Measurements from ENCODE around the gene NUDT19. TPM values are rescaled to one million over a fixed set of nuclear protein-coding genes. Genes with fewer than 3 reads are reported as not detected.
"Not testable (repeated sequence)": the region's sequence is repeated elsewhere in the genome, so short reads cannot be mapped to it uniquely, and the experiment has no call there.

NUDT19 gene
- polyA plus RNA-seq, 3 donors = 3.8 to 5.6 (median 4.6) TPM

DNA sequence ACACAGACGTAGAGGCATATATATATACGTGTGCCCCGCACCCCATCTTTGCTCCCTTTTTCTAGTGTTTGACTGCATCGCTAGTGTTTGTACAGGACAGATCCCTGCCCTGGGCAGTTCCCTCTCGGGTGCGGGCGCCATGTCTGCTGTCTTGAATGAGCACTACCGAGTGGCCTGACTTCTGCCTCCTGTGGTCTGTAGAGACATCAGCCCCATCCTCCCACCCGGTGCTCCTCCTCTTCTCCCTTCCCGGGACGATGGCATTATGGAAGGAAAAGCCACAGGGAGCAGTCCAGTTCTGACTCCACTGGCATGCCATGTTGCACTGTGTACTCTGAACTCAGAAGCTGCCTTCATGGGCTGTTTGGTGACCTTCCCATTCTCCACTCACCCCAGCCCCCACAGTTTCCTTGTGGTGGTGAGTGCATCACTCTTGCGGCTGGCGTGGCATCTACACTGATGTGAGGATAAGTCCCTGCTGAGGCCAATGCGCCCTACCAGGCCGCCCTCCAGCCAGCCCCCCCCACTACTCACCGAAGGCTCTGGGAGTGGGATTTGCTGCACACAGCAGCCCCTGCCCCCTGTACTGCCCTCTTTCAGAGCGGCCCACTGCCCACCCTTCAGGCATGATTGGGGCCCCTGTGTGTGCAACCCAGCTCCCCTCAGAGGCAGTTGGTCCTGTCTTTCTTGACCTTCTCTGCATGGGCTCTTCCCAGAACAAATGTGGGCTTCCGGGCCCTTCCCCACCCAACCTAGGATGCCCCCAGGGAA lies 53.1 kb downstream of the NUDT19 start:
- Mint-ChIP-seq H3K36me3 (no peaks in the 10 kb centered on the region), H3K4me1 (no peaks in the 10 kb centered on the region), H3K27me3 (ENCODE audit: low read depth in 3 of 3) (peaks cover 3 to 14% (median 12%) of the 10 kb centered on the region in 3 donors), H3K4me3 (no peak overlapping the region), H3K9me3 (no peaks in the 10 kb centered on the region), H3K27ac (no peak overlapping the region)
- Histone ChIP-seq H3K36me3 (replicated peaks in 1 of 2; ENCODE audit: control insufficient read depth in 1 of 2, insufficient read depth in 2 of 2, low read length in 2 of 2) (no peaks in the 10 kb centered on the region), H3K9ac (ENCODE audit: insufficient read depth, low read length, poor library complexity, severe bottlenecking) (no peak overlapping the region), H3K4me1 (ENCODE audit: control insufficient read depth in 1 of 2, insufficient read depth in 2 of 2, low read length in 2 of 2) (no peaks in the 10 kb centered on the region), H3K9me3 (replicated peaks in 1 of 2; ENCODE audit: control insufficient read depth in 1 of 2, insufficient read depth in 1 of 2, low read length in 2 of 2) (no peaks in the 10 kb centered on the region), H3K79me2 (ENCODE audit: insufficient read depth, low read length) (no peaks in the 10 kb centered on the region), H3K27me3 (ENCODE audit: control insufficient read depth in 2 of 2, insufficient read depth in 2 of 2, low read length in 2 of 2) (peaks cover 0 to 12% of the 10 kb centered on the region in 2 donors), H3K27ac (ENCODE audit: low read depth in 1 of 2, low read length in 2 of 2) (no peak overlapping the region), H3K4me2 (replicated peaks; ENCODE audit: extremely low read depth, low read length, poor library complexity, severe bottlenecking) (no peak overlapping the region), H2AFZ (ENCODE audit: insufficient read depth, low read depth, low read length, poor library complexity, severe bottlenecking) (no peak overlapping the region), H3K4me3 (replicated peaks in 1 of 3; ENCODE audit: low read depth in 2 of 3, low read length in 3 of 3) (no peak overlapping the region), H4K20me1 (ENCODE audit: insufficient read depth, low read length) (no peaks in the 10 kb centered on the region)
- WGBS (ENCODE audit: insufficient coverage) = 95% methylated on average over 14 of the region's 18 CpGs
- TF ChIP-seq, protein P1, sequence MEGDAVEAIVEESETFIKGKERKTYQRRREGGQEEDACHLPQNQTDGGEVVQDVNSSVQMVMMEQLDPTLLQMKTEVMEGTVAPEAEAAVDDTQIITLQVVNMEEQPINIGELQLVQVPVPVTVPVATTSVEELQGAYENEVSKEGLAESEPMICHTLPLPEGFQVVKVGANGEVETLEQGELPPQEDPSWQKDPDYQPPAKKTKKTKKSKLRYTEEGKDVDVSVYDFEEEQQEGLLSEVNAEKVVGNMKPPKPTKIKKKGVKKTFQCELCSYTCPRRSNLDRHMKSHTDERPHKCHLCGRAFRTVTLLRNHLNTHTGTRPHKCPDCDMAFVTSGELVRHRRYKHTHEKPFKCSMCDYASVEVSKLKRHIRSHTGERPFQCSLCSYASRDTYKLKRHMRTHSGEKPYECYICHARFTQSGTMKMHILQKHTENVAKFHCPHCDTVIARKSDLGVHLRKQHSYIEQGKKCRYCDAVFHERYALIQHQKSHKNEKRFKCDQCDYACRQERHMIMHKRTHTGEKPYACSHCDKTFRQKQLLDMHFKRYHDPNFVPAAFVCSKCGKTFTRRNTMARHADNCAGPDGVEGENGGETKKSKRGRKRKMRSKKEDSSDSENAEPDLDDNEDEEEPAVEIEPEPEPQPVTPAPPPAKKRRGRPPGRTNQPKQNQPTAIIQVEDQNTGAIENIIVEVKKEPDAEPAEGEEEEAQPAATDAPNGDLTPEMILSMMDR (IDR thresholded peaks at IDR 0.05) = no peak
- no peak for DNase-seq
- intact Hi-C loops (cut with micrococcal nuclease) = no loop called here

DNA sequence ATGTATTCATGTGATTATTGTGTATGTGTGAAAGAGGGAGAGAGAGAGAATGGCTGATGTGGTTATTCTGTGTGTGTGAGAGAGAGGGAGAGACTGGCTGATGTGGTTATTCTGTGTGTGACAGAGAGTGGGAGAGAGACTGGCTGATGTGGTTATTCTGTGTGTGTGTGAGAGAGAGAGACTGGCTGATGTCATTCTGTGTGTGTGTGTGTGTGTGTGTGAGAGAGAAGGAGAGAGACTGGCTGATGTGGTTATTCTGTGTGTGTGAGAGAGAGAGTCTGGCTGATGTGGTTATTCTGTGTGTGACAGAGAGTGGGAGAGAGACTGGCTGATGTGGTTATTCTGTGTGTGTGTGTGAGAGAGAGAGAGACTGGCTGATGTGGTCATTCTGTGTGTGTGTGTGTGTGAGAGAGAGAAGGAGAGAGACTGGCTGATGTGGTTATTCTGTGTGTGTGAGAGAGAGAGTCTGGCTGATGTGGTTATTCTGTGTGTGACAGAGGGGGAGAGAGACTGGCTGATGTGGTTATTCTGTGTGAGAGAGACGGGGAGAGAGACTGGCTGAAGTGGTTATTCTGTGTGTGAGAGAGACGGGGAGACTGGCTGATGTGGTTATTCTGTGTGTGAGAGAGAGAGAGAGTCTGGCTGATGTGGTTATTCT lies 54.1 kb downstream of the NUDT19 start:
- H3K9me3 Mint-ChIP-seq; H3K36me3 ChIP-seq (replicated peaks in 1 of 2; ENCODE audit: control insufficient read depth in 1 of 2, insufficient read depth in 2 of 2, low read length in 2 of 2); H3K9me3 ChIP-seq (replicated peaks in 1 of 2; ENCODE audit: control insufficient read depth in 1 of 2, insufficient read depth in 1 of 2, low read length in 2 of 2); H3K4me3 Mint-ChIP-seq; H3K9ac ChIP-seq (ENCODE audit: insufficient read depth, low read length, poor library complexity, severe bottlenecking); H2AFZ ChIP-seq (ENCODE audit: insufficient read depth, low read depth, low read length, poor library complexity, severe bottlenecking); H3K36me3 Mint-ChIP-seq; H3K27ac Mint-ChIP-seq; H3K79me2 ChIP-seq (ENCODE audit: insufficient read depth, low read length); DNase-seq; H3K4me2 ChIP-seq (replicated peaks; ENCODE audit: extremely low read depth, low read length, poor library complexity, severe bottlenecking); H3K27ac ChIP-seq (ENCODE audit: low read depth in 1 of 2, low read length in 2 of 2); intact Hi-C loops (cut with micrococcal nuclease); H3K4me1 Mint-ChIP-seq; H4K20me1 ChIP-seq (ENCODE audit: insufficient read depth, low read length); H3K4me3 ChIP-seq (replicated peaks in 1 of 3; ENCODE audit: low read depth in 2 of 3, low read length in 3 of 3); H3K4me1 ChIP-seq (ENCODE audit: control insufficient read depth in 1 of 2, insufficient read depth in 2 of 2, low read length in 2 of 2): not testable (repeated sequence)
- WGBS (ENCODE audit: insufficient coverage) = 0% methylated on average over 2 of the region's 2 CpGs
- peaks cover 2 to 12% of the 10 kb centered on the region in 2 donors for H3K27me3 ChIP-seq (ENCODE audit: control insufficient read depth in 2 of 2, insufficient read depth in 2 of 2, low read length in 2 of 2)
- H3K27me3 Mint-ChIP-seq (ENCODE audit: low read depth in 3 of 3) = peaks cover 3 to 16% (median 10%) of the 10 kb centered on the region in 3 donors

DNA sequence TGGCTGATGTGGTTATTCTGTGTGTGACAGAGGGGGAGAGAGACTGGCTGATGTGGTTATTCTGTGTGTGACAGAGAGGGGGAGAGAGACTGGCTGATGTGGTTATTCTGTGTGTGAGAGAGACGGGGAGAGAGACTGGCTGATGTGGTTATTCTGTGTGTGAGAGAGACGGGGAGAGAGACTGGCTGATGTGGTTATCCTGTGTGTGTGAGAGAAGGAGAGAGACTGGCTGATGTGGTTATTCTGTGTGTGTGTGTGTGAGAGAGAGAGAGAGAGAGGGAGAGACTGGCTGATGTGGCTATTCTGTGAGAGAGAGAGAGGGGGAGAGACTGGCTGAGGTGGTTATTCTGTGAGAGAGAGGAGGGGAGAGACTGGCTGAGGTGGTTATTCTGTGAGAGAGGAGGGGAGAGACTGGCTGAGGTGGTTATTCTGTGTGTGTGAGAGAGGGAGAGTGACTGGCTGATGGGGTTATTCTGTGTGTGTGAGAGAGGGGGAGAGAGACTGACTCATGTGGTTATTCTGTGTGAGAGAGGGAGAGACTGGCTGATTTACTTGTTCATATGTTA lies 55.1 kb downstream of the NUDT19 start:
- DNase-seq; intact Hi-C loops (cut with micrococcal nuclease): not testable (repeated sequence)

More for the DNA sequence above, 55.1 kb downstream of the NUDT19 start:
- not testable (repeated sequence) for H3K4me1 ChIP-seq (ENCODE audit: control insufficient read depth in 1 of 2, insufficient read depth in 2 of 2, low read length in 2 of 2); H3K4me3 ChIP-seq (replicated peaks in 1 of 3; ENCODE audit: low read depth in 2 of 3, low read length in 3 of 3); H3K27ac ChIP-seq (ENCODE audit: low read depth in 1 of 2, low read length in 2 of 2); H3K4me1 Mint-ChIP-seq; H3K79me2 ChIP-seq (ENCODE audit: insufficient read depth, low read length); H3K9me3 Mint-ChIP-seq; H4K20me1 ChIP-seq (ENCODE audit: insufficient read depth, low read length); H2AFZ ChIP-seq (ENCODE audit: insufficient read depth, low read depth, low read length, poor library complexity, severe bottlenecking); H3K4me3 Mint-ChIP-seq; H3K9me3 ChIP-seq (replicated peaks in 1 of 2; ENCODE audit: control insufficient read depth in 1 of 2, insufficient read depth in 1 of 2, low read length in 2 of 2); H3K27ac Mint-ChIP-seq; H3K9ac ChIP-seq (ENCODE audit: insufficient read depth, low read length, poor library complexity, severe bottlenecking); H3K36me3 Mint-ChIP-seq; H3K36me3 ChIP-seq (replicated peaks in 1 of 2; ENCODE audit: control insufficient read depth in 1 of 2, insufficient read depth in 2 of 2, low read length in 2 of 2); H3K4me2 ChIP-seq (replicated peaks; ENCODE audit: extremely low read depth, low read length, poor library complexity, severe bottlenecking)
- peaks cover 3 to 15% (median 10%) of the 10 kb centered on the region in 3 donors for H3K27me3 Mint-ChIP-seq (ENCODE audit: low read depth in 3 of 3)
- WGBS (ENCODE audit: insufficient coverage) = 0% methylated on average over 2 of the region's 2 CpGs
- peaks cover 2 to 12% of the 10 kb centered on the region in 2 donors for H3K27me3 ChIP-seq (ENCODE audit: control insufficient read depth in 2 of 2, insufficient read depth in 2 of 2, low read length in 2 of 2)
